NCI-H2196 (cell line): ENCODE data around the gene AMY2B.
"Not testable (repeated sequence)": the region's sequence is repeated elsewhere in the genome, so short reads cannot be mapped to it uniquely, and the experiment has no call there.

ENCODE experiments used
- DNase-seq: peaks from one replicate; lab custom pipeline; 2025; ENCODE audit not compliant: unreplicated experiment; lab: John Stamatoyannopoulos, UW

The AMY2B gene

DNA sequence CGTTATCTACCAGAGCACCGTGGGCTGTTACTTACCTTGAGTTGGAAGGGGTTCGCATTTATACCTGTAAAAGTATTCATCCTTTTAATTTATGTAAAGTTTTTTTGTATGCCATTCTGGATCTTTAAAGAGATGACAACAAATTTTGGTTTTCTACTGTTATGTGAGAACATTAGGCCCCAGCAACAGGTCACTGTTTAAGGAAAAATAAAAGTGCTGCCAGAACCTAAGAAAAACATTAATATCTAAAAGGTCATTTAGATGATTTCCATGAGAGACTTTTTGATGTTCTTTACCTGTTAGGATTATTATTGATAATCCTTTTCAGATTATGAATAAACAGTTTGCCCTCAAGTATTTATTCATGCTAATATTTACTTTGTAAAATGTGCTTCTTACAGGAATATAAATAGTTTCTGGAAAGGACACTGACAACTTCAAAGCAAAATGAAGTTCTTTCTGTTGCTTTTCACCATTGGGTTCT is 45.6 kb downstream of the AMY2B start, which contains the start of gene AMY2A:
AMY2A (plus strand) TSS at position 434 of the 484 bp plus-strand sequence; CDS start at position 448, 14 bp downstream.
- DNase-seq: not testable (repeated sequence)

DNA sequence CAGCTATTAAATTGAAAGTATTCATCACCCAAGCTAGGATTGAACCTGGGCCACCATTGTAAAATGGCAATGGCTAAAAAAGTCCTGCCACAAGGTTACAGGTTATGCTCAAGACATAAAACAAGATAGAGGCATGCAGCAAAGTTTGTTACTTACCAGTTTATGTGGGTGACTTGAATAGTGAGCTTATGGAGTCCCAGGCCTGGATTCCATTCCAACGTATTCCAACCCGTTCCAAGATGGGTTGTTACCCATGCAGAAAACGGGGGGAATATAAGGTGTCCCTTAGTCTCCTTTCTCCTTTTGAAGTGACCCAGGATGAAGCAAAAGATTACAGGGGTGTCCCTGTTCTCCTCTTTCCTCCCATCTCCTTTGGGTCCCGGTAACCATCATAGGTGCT is 56.0 kb downstream of the AMY2B start:
- DNase-seq: not testable (repeated sequence)
